HTERT RPE-1 (cell line): Measurements from ENCODE around the gene RALGAPA2.

ENCODE experiments used
- in situ Hi-C: fragments of 300-500 bp; cut with MboI; formaldehyde crosslinking; loops from 4 replicates; pipeline ENCODE4 v1.14.3; 2020; ENCODE audit warnings: low sequenced_read_pairs

RALGAPA2 gene

GRCh38 chr20:20635006-20635405, 77.4 kb downstream of the RALGAPA2 start:
- in situ Hi-C loops, result no loop called here

- in situ Hi-C loops, result no loop called here
Measured at GRCh38 chr20:20632644-20633043, 79.8 kb downstream of the RALGAPA2 start.

GRCh38 chr20:20630551-20630950, 81.9 kb downstream of the RALGAPA2 start:
- in situ Hi-C loops, result no loop called here

- in situ Hi-C loops, result no loop called here
Measured at GRCh38 chr20:20629556-20630188, 82.8 kb downstream of the RALGAPA2 start.

- in situ Hi-C loops, result no loop called here
Measured at GRCh38 chr20:20628314-20628713, 84.1 kb downstream of the RALGAPA2 start.

GRCh38 chr20:20627471-20627870, 85.0 kb downstream of the RALGAPA2 start:
- in situ Hi-C loops, result no loop called here

- in situ Hi-C loops, result no loop called here
Measured at GRCh38 chr20:20624914-20625313, 87.5 kb downstream of the RALGAPA2 start.

- in situ Hi-C loops, result no loop called here
Measured at GRCh38 chr20:20621195-20621594, 91.2 kb downstream of the RALGAPA2 start.

- in situ Hi-C loops, result no loop called here
Measured at GRCh38 chr20:20614391-20614790, 98.1 kb downstream of the RALGAPA2 start.

GRCh38 chr20:20612251-20612650, 100.2 kb downstream of the RALGAPA2 start:
- in situ Hi-C loops, result no loop called here

- in situ Hi-C loops, result no loop called here
Measured at GRCh38 chr20:20611167-20611566, 101.3 kb downstream of the RALGAPA2 start.

- in situ Hi-C loops, result no loop called here
Measured at GRCh38 chr20:20609522-20609921, 102.9 kb downstream of the RALGAPA2 start.

GRCh38 chr20:20608641-20609040, 103.8 kb downstream of the RALGAPA2 start:
- in situ Hi-C loops, result no loop called here

GRCh38 chr20:20608041-20608440, 104.4 kb downstream of the RALGAPA2 start:
- in situ Hi-C loops, result no loop called here

- in situ Hi-C loops, result no loop called here
Measured at GRCh38 chr20:20606881-20607280, 105.6 kb downstream of the RALGAPA2 start.

GRCh38 chr20:20606050-20606449, 106.4 kb downstream of the RALGAPA2 start:
- in situ Hi-C loops, result no loop called here

- in situ Hi-C loops, result no loop called here
Measured at GRCh38 chr20:20604907-20605306, 107.5 kb downstream of the RALGAPA2 start.

GRCh38 chr20:20604357-20604756, 108.1 kb downstream of the RALGAPA2 start:
- in situ Hi-C loops, result no loop called here

- in situ Hi-C loops, result no loop called here
Measured at GRCh38 chr20:20603339-20603990, 109.0 kb downstream of the RALGAPA2 start.

GRCh38 chr20:20597966-20598365, 114.5 kb downstream of the RALGAPA2 start:
- in situ Hi-C loops, result no loop called here

GRCh38 chr20:20594171-20594530, 118.3 kb downstream of the RALGAPA2 start:
- in situ Hi-C loops, result no loop called here

GRCh38 chr20:20593447-20594170, 118.8 kb downstream of the RALGAPA2 start:
- in situ Hi-C loops, result no loop called here
